Esophagus (tissue), 2 donors: ENCODE data around the gene ANGPTL2. TPM values are rescaled to one million over a fixed set of nuclear protein-coding genes. Genes with fewer than 3 reads are reported as not detected.
"Not testable (repeated sequence)": the region's sequence is repeated elsewhere in the genome, so short reads cannot be mapped to it uniquely, and the experiment has no call there.

ENCODE experiments used
- H3K27ac ChIP-seq, 2 donors: one replicate each; pipeline ENCODE4 v1.5.1; 2013; ENCODE audit warnings: low read depth in 2 of 2, mild to moderate bottlenecking in 2 of 2, inconsistent platforms in 1 of 2, low read length in 1 of 2, moderate library complexity in 1 of 2
- H3K27me3 ChIP-seq, 2 donors: one replicate each; pipeline ENCODE4 v1.6.1; 2013; ENCODE audit warnings: low read length in 2 of 2, control low read depth in 1 of 2, mild to moderate bottlenecking in 1 of 2; ENCODE audit not compliant: insufficient read depth in 2 of 2, control insufficient read depth in 1 of 2
- H3K36me3 ChIP-seq, 2 donors: one replicate each; pipeline ENCODE4 v1.6.1; 2013; ENCODE audit warnings: low read length in 1 of 2; ENCODE audit not compliant: control insufficient read depth in 2 of 2, insufficient read depth in 2 of 2
- H3K4me1 ChIP-seq, 2 donors: one replicate each; pipeline ENCODE4 v1.6.1; 2013; ENCODE audit warnings: low read length in 1 of 2; ENCODE audit not compliant: control insufficient read depth in 2 of 2, insufficient read depth in 2 of 2
- H3K4me3 ChIP-seq, 2 donors: one replicate each; pipeline ENCODE4 v1.5.1; 2013; ENCODE audit warnings: low read length in 2 of 2, mild to moderate bottlenecking in 2 of 2, low read depth in 1 of 2, moderate library complexity in 1 of 2
- H3K9me3 ChIP-seq, 2 donors: one replicate each; pipeline ENCODE4 v1.6.1; 2013; ENCODE audit warnings: mild to moderate bottlenecking in 2 of 2, low read depth in 1 of 2, low read length in 1 of 2, moderate library complexity in 1 of 2; ENCODE audit not compliant: control insufficient read depth in 2 of 2, insufficient read depth in 1 of 2
- WGBS, 2 donors: extraction: QIAGEN DNeasy Blood & Tissue Kit; methylation state at CpG; one replicate each; pipeline ENCODE4 v1.1.7; 2013; 5-methylcytosine and 5-hydroxymethylcytosine counted together
- polyA plus RNA-seq, 2 donors: library from polyadenylated mRNA; stranded (reverse); fragments of 200-250 nt; gene quantifications; one replicate each; pipeline ENCODE4 v1.2.3, GENCODE V29; 2013
- donor health status: healthy with polysubstance abuse.
- donor health status: Bipolar disorder and iron deficiency.

ANGPTL2 gene, protein sequence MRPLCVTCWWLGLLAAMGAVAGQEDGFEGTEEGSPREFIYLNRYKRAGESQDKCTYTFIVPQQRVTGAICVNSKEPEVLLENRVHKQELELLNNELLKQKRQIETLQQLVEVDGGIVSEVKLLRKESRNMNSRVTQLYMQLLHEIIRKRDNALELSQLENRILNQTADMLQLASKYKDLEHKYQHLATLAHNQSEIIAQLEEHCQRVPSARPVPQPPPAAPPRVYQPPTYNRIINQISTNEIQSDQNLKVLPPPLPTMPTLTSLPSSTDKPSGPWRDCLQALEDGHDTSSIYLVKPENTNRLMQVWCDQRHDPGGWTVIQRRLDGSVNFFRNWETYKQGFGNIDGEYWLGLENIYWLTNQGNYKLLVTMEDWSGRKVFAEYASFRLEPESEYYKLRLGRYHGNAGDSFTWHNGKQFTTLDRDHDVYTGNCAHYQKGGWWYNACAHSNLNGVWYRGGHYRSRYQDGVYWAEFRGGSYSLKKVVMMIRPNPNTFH
- polyA plus RNA-seq, result 1 to 10 TPM; 1.9 to 5.8 TPM

DNA sequence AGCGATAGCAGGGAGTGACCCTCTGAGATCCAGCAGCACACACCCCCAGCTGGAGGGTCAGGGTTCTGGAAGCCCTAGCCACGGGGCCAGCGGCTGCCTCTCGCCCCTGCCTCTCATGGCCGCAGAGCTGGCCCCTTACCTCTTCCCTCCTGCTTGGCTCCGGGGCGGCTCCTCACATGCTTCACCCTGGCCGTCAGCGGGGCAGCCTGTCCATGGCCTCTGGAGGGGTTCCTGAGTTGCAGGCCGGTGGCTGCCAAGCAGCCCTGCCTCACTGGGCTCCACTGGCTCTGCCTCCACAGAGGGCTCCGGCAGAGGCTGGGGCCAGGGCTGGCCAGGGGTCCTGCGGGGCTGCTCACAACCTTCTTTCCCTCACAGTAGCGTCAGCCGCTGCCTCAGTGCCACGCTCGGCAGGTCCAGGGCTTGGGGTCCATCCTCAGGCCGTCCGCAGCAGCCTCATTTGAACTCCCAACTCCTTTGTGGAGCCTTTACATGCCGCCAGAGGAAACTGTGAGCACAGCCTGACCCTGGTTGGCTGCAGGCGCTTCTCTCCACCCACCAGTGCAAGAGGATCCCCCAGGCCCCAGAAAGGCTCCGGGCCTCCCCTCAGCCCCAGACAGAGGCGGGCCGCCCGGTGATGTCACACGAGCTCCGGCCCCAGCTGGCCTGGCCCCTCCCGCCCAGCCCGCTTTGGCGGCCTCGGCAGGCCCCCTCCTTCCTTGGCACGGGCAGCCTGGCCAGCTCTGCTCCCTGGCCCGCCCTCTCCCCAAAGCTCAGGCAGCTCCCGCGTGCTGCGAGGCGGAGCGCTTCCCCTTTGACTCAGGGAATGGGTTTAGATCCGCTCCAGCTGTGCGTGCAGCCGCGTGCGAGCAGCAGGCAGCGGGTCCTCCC is at the start of gene ANGPTL2:
Gene ANGPTL2, minus strand, starts transcription at position 460 of the 888 bp plus-strand sequence. CDS start 13,904 bp downstream, outside the sequence.
- Histone ChIP-seq H3K4me3 (peak within 1 kb of the TSS; percentile 49 to 53), H3K4me1 (peaks cover 7 to 19% of the 10 kb centered on the region in 2 donors)
- WGBS, 2 donors, result 5 to 11% methylated on average over 42 to 43 of the region's 43 CpGs

DNA sequence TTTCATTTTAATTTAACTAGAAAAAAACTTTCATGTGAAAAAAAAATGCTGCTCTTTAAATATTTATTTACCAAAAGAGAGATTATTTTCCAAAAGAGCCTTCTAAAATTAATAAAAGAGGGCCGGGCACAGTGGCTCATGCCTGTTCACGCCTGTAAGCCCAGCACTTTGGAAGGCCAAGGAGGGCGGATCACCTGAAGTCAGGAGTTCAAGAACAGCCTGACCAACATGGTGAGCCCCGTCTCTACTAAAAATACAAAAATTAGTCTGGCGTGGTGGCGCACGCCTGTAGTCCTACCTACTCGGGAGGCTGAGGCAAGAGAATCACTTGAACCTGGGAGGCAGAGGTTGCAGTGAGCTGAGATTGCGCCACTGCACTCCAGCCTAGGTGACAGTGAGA is 48.9 kb upstream of the ANGPTL2 start:
- peaks cover 5 to 15% of the 10 kb centered on the region in 2 donors for H3K4me1 ChIP-seq
- H3K4me3 ChIP-seq, H3K36me3 ChIP-seq, H3K9me3 ChIP-seq, H3K27ac ChIP-seq, H3K27me3 ChIP-seq: not testable (repeated sequence)
- WGBS, 2 donors, result 97 to 99% methylated on average over 9 of the region's 9 CpGs

More for the DNA sequence above, at the start of gene ANGPTL2:
- Histone ChIP-seq H3K36me3 (peaks cover 0 to 2% of the 10 kb centered on the region in 2 donors), H3K27ac (peak within 1 kb of the TSS; percentile 90 to 94), H3K9me3 (no peaks in the 10 kb centered on the region), H3K27me3 (no peaks in the 10 kb centered on the region)

DNA sequence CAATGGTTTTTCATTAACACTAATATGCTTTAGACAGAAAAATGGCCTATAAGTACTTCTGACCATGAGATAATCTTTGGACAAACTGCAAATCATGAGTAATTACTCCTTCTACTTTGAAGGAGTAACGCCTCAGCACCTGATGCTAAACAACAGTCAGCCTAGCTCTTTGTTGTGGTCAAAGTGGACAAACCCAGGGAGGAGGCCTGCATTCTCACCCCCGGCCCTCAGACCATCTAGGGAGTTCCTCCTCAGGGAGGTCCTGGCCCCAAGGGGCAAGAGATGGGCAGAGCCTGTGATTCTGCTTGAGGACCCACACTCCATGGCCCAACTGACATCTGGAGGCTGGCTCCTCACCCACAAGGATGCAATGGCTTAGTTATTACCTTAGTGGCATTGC is 48.2 kb upstream of the ANGPTL2 start:
- Histone ChIP-seq H3K4me1 (peaks cover 5 to 15% of the 10 kb centered on the region in 2 donors), H3K4me3 (no peak overlapping the region), H3K27ac (no peak overlapping the region), H3K27me3 (no peaks in the 10 kb centered on the region), H3K36me3 (peaks cover 0 to 4% of the 10 kb centered on the region in 2 donors), H3K9me3 (no peaks in the 10 kb centered on the region)
- 85 to 87% methylated on average over 2 of the region's 2 CpGs for WGBS, 2 donors

DNA sequence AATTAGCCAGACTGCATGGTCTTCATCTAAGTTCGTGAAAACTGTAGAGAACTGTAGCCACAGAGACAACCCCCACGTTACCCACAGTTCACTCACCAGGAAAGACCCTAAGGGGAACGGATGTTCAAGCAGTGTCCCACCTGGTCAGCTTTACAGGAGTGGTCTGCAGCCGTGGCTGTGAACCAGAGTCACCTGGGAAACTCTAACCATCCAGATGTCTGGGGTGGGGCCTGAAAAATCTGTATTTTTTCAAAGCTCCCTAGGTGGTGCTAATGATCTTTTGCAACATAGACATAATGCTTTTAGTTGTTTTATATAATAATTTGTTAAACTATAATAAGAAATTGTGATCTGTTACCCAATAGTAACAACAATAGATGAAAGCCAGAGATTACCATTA is 47.7 kb upstream of the ANGPTL2 start:
- H3K27me3 ChIP-seq, result no peaks in the 10 kb centered on the region
- WGBS, 2 donors, result 90 to 95% methylated on average over 4 of the region's 4 CpGs
- H3K9me3 ChIP-seq, result no peaks in the 10 kb centered on the region
- peaks cover 5 to 15% of the 10 kb centered on the region in 2 donors for H3K4me1 ChIP-seq
- H3K27ac ChIP-seq, result no peak overlapping the region
- H3K36me3 ChIP-seq, result peaks cover 0 to 4% of the 10 kb centered on the region in 2 donors
- H3K4me3 ChIP-seq, result no peak overlapping the region

DNA sequence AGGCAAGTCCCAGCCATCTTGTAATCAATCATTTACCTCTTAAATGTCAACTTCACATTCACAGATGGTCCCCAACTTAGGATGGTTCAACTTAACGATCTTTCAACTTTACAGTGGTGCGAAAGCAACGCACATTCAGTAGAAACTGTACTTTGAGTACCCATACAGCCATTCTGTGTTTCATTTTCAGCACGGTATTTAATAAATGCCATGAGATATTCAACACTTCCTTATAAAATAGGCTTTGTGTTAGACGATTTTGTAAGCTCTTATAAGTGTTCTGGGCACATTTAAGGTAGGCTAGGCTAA is 47.1 kb upstream of the ANGPTL2 start:
- Histone ChIP-seq H3K36me3 (no peaks in the 10 kb centered on the region), H3K27me3 (no peaks in the 10 kb centered on the region), H3K27ac (no peak overlapping the region), H3K4me3 (no peak overlapping the region), H3K9me3 (no peaks in the 10 kb centered on the region), H3K4me1 (peaks cover 5 to 15% of the 10 kb centered on the region in 2 donors)
- 65 to 68% methylated on average over 5 of the region's 5 CpGs for WGBS, 2 donors

DNA sequence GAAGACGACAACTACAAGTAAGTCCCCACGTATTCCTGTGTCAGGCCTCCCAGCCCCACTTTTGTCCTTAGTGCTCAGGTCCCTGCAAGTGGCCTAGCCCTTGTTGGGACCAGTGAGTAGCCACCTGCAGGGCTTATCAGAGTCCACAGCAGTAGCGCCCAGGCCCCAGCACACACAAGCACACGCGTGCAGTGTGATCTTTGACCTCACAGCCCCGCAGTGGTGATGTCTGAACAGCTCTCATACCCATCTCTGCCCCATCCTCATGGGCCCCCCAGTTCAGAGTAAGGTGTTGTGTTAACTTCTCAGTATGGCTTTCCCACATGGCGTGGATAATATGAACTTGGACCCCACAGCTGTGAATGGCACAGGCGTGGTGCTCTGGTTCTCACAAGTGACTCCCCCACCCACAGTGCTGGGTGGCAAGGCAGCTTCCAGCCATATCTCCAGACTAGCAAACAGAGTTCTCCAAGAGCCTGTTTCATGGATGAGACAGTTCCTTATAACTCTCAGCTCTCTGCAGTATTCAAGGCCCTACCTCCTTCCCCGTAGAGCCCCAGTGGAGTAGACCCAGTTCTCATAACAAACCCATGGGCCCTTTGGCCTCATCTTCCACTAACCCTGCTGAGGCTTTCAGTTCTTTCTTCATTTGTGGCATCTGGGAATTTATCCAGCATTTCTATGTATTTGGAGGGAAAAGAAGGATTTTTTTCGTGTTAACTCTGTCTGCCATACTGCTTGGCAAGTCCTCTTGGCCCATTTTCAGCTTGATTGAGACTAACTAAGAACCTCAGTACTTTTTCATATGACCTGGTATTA is 46.5 kb upstream of the ANGPTL2 start:
- Histone ChIP-seq H3K27ac (no peak overlapping the region), H3K27me3 (no peaks in the 10 kb centered on the region), H3K36me3 (no peaks in the 10 kb centered on the region), H3K4me3 (no peak overlapping the region), H3K4me1 (peaks cover 5 to 15% of the 10 kb centered on the region in 2 donors), H3K9me3 (no peaks in the 10 kb centered on the region)
- WGBS, 2 donors, result 90 to 91% methylated on average over 10 of the region's 10 CpGs

DNA sequence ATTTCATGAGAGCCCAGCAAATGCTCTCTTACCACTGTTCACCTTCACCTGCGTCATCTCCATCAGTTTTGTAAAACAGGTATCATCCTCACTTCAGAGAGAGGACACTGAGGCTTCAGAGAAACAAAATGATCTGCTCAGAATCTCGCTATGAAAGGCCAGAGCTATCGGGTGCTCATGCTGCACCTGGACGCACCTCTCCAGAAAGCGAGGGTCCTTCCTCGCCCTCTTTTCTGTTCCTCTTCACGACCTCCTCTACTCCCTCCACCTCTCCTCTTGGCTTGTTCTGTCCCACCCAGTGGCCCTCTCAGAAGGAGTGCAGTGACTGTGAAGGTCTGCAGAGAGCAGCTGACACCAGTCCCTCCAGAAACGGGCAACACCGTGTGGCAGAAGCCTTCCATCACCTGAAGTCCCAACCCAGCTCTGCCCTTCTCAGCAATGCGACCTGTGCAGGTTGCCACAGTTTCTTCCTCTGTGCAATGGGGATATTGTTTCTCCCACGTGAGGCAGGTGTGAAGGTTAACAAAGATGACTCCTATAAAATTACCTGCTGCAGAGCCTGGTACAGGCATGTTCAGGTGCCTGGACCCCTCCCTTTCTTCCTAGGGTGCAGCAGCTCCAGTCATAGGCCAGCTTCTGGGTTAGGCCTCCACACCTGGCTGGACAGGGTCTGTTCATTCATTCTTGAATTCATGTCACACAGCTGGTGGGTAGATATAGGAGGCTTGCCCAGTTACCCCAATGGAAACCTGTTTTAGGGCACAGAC is 45.3 kb upstream of the ANGPTL2 start:
- H3K27me3 ChIP-seq, result no peaks in the 10 kb centered on the region
- WGBS, 2 donors, result 89 to 93% methylated on average over 11 of the region's 11 CpGs
- no peaks in the 10 kb centered on the region for H3K9me3 ChIP-seq
- H3K4me1 ChIP-seq, result peaks cover 3 to 17% of the 10 kb centered on the region in 2 donors
- no peaks in the 10 kb centered on the region for H3K36me3 ChIP-seq
- no peak overlapping the region for H3K4me3 ChIP-seq
- peak overlapping the region in 1 of 2 donors; percentile 19 for H3K27ac ChIP-seq

DNA sequence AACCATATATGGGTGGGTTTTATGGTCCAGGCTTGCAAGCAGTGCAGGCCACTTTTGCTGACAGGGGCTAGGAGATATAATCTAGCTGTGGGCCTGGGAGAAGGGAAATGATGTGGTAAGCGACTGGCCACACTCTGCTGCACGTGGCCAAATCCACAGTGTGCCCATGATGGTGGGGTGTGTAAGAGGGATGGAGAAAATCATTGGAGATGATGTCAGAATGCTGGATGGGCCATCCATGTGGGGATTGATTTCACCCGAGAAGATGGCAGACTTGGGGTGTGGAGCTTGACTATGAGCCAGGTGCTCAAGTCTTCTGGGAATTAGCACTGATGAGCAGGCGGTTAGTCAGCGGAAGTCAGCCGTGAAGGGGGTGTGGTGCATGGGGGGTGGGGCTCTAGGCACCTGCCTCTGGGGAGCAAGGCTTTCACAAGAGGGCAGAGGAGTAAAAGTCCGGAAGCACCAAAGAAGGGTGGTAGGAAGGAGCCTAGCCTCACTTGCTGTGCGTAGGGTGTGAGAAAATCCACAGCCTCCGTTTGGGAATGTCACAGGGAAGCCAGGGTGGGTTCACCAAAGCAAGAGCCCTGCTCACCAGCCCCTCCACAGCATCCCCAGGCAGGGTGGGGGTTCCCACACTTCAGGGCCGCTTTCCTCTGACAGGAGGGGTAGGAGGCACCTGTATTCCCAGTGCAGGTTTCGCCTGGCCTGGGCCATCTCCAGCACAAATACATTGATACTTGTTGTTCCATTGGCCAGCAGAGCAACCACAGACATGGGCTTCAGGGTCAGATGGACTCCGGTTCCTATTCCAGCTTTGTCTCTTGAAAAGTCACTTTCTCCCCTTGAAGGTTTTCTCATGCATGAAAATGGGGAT is 44.5 kb upstream of the ANGPTL2 start:
- Histone ChIP-seq H3K9me3 (no peaks in the 10 kb centered on the region), H3K36me3 (no peaks in the 10 kb centered on the region), H3K4me1 (peaks cover 3 to 17% of the 10 kb centered on the region in 2 donors), H3K27me3 (no peaks in the 10 kb centered on the region), H3K27ac (peak overlapping the region; percentile 72 to 87), H3K4me3 (no peak overlapping the region)
- 64 to 74% methylated on average over 12 of the region's 12 CpGs for WGBS, 2 donors
